ENCODE data around the gene UTS2B.

Gene UTS2B

DNA sequence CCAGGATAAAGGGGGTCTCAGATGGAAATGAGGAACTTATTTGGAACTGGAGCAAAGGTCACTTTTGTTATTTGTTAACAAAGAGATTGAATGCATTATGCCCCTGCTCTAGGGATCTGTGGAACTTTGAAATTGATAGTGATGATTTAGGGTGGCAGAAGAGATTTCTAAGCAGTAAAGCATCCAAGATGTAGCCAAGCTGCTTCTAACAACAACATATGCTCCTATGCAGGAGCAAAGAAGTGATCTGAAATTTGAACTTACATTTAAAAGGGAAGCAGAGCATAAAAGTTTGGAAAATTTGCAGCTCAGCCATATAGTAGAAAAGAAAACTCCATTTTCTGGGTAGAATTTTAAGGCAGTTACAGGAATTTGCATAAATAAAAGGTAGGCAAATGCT lies 31.5 kb downstream of the UTS2B start:
- no peak for TF ChIP-seq SIN3A (IDR thresholded peaks at IDR 0.05; ENCODE audit: borderline replicate concordance, insufficient read depth, low read length)
- TF ChIP-seq, protein P1, sequence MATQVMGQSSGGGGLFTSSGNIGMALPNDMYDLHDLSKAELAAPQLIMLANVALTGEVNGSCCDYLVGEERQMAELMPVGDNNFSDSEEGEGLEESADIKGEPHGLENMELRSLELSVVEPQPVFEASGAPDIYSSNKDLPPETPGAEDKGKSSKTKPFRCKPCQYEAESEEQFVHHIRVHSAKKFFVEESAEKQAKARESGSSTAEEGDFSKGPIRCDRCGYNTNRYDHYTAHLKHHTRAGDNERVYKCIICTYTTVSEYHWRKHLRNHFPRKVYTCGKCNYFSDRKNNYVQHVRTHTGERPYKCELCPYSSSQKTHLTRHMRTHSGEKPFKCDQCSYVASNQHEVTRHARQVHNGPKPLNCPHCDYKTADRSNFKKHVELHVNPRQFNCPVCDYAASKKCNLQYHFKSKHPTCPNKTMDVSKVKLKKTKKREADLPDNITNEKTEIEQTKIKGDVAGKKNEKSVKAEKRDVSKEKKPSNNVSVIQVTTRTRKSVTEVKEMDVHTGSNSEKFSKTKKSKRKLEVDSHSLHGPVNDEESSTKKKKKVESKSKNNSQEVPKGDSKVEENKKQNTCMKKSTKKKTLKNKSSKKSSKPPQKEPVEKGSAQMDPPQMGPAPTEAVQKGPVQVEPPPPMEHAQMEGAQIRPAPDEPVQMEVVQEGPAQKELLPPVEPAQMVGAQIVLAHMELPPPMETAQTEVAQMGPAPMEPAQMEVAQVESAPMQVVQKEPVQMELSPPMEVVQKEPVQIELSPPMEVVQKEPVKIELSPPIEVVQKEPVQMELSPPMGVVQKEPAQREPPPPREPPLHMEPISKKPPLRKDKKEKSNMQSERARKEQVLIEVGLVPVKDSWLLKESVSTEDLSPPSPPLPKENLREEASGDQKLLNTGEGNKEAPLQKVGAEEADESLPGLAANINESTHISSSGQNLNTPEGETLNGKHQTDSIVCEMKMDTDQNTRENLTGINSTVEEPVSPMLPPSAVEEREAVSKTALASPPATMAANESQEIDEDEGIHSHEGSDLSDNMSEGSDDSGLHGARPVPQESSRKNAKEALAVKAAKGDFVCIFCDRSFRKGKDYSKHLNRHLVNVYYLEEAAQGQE (IDR thresholded peaks at IDR 0.05; ENCODE audit: insufficient read depth in 1 of 2, low read depth in 2 of 2, low read length in 2 of 2) = no peak
- TF ChIP-seq FOXP2 (optimal IDR thresholded peaks at IDR 0.05; ENCODE audit: borderline replicate concordance, extremely low read depth, extremely low read length, insufficient read depth) = no peak
- TF ChIP-seq POLR2AphosphoS5 (IDR thresholded peaks at IDR 0.05; ENCODE audit: low read depth, low read length) = no peak
- no peak for TF ChIP-seq TAF1 (IDR thresholded peaks at IDR 0.05; ENCODE audit: borderline replicate concordance, insufficient read depth, low read length)

DNA sequence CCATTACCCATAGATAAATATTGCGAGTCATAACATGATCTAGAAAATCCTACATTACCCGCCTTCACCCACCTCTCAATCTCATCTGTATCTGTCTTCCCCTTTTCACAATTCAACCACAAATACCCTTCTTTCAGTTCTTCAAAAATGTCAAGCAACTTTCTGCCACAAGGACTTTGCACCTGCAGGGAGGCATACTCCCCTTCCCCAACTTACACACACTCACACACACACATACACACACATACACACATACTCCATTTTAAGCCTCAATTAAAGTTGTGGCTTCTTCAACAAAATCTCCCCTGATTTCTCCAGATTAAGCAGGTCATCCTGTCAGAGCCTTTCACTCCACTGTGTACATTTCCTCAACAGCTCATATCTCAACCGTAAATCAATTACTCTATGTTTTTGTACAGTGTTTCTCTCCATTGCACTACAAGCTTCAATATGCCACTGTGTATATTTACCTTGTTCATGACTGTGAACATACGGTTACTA lies 34.2 kb downstream of the UTS2B start:
- TF ChIP-seq TAF1 (IDR thresholded peaks at IDR 0.05; ENCODE audit: borderline replicate concordance, insufficient read depth, low read length) = no peak
- TF ChIP-seq, protein P1 (IDR thresholded peaks at IDR 0.05; ENCODE audit: insufficient read depth in 1 of 2, low read depth in 2 of 2, low read length in 2 of 2) = no peak
- peak; percentile 92; the same call in 1 of the 2 replicates for TF ChIP-seq SIN3A (IDR thresholded peaks at IDR 0.05; ENCODE audit: borderline replicate concordance, insufficient read depth, low read length)
- peak; percentile 27 for TF ChIP-seq FOXP2 (optimal IDR thresholded peaks at IDR 0.05; ENCODE audit: borderline replicate concordance, extremely low read depth, extremely low read length, insufficient read depth)
- TF ChIP-seq POLR2AphosphoS5 (IDR thresholded peaks at IDR 0.05; ENCODE audit: low read depth, low read length) = peak; percentile 42; the same call in 1 of the 2 replicates

DNA sequence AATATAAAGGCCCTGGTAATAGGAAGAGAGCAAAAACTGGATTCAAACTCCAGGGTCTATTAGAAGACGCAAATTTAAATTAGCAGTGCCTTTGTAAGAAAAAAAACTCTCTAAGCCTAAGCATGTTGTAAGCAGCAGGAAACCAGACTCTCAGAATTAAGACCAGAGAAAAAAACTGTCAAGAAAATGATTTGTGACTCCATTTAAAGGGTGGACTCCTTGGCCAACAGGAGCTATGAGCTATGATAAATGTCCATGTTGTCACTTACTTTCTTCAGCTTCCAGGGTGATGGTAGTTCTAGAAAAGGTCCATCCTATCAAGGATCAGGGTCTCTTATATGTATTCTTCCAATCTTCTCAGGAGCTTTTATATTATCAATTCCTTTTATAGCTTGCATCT lies 36.0 kb downstream of the UTS2B start:
- TF ChIP-seq SIN3A (IDR thresholded peaks at IDR 0.05; ENCODE audit: borderline replicate concordance, insufficient read depth, low read length) (no peak), TAF1 (IDR thresholded peaks at IDR 0.05; ENCODE audit: borderline replicate concordance, insufficient read depth, low read length) (no peak), POLR2AphosphoS5 (IDR thresholded peaks at IDR 0.05; ENCODE audit: low read depth, low read length) (no peak), FOXP2 (optimal IDR thresholded peaks at IDR 0.05; ENCODE audit: borderline replicate concordance, extremely low read depth, extremely low read length, insufficient read depth) (no peak)
- TF ChIP-seq, protein P1 (IDR thresholded peaks at IDR 0.05; ENCODE audit: insufficient read depth in 1 of 2, low read depth in 2 of 2, low read length in 2 of 2) = no peak

DNA sequence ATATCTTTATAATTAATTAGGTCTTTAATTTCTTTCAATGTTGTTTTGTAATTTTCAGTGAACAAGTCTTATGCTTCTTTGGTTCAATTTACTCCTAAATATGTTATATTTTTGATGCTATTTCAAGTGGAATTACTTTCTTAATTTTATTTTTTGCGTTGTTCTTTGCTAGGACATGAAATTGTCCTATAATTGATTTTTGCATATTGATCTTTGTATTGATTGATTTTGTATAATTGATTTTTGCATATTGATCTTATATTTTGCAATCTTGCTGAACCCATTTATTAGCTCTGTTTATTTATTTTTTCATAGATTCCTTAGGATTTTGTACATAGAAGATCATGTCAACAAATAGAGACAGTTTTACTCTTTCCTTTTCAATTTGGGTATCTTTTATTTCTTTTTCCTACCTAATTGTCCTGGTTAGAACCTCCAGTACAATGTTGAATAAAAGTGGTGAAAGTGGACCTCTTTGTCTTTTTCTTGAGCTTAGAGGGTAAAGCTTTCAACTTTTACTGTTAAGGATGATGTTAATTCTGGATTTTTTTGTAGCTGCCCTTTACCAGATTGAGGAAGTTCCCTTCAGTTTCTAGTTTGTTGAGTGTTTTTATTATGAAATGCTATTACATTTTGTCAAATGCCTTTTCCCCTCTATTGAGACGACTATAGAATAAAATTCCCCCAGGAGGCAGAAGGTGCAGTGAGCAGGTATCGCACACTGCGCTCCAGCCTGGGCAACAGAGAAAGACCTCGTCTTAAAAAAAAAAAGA lies 37.9 kb downstream of the UTS2B start:
- no peak for TF ChIP-seq TAF1 (IDR thresholded peaks at IDR 0.05; ENCODE audit: borderline replicate concordance, insufficient read depth, low read length)
- TF ChIP-seq, protein P1 (IDR thresholded peaks at IDR 0.05; ENCODE audit: insufficient read depth in 1 of 2, low read depth in 2 of 2, low read length in 2 of 2) = no peak
- no peak for TF ChIP-seq SIN3A (IDR thresholded peaks at IDR 0.05; ENCODE audit: borderline replicate concordance, insufficient read depth, low read length)
- no peak for TF ChIP-seq POLR2AphosphoS5 (IDR thresholded peaks at IDR 0.05; ENCODE audit: low read depth, low read length)
- TF ChIP-seq FOXP2 (optimal IDR thresholded peaks at IDR 0.05; ENCODE audit: borderline replicate concordance, extremely low read depth, extremely low read length, insufficient read depth) = no peak

Measured in PFSK-1 (cell line).